Mesenteric fat pad (tissue), 1 donor: ENCODE measurements around the gene LRRK1. TPM values are rescaled to one million over a fixed set of nuclear protein-coding genes. Genes with fewer than 3 reads are reported as not detected.
"Not testable (repeated sequence)": the region's sequence is repeated elsewhere in the genome, so short reads cannot be mapped to it uniquely, and the experiment has no call there.

Experiments used
- DNase-seq: peaks from one replicate; pipeline ENCODE4 v3.0.0-alpha.2; 2020; ENCODE audit warnings: low spot score
- total RNA-seq: library from RNA; stranded (reverse); fragmentation: NEBNext Ultra II Directional; extraction: Animal tissue kit (Norgen Biotek cat#: 25700); gene quantifications from one replicate; pipeline ENCODE4 v1.2.1, GENCODE V29; 2021
- donor health status: DM: yes; HTN: yes; CAD: no.

LRRK1 gene
- total RNA-seq, 1 donor from 2014 or later: 23.5 TPM

- DNase-seq: no peak
Measured at GRCh38 chr15:101066501-101067408, 147.6 kb downstream of the LRRK1 start.

GRCh38 chr15:101067660-101068522, 148.7 kb downstream of the LRRK1 start:
- no peak for DNase-seq

GRCh38 chr15:101068523-101068960, 149.4 kb downstream of the LRRK1 start:
- no peak for DNase-seq

GRCh38 chr15:101068961-101069653, 149.9 kb downstream of the LRRK1 start:
- no peak for DNase-seq

- no peak for DNase-seq
Measured at GRCh38 chr15:101069654-101069973, 150.5 kb downstream of the LRRK1 start.

GRCh38 chr15:101070024-101070423, 150.9 kb downstream of the LRRK1 start:
- no peak for DNase-seq

GRCh38 chr15:101070502-101071273, 151.5 kb downstream of the LRRK1 start:
- no peak for DNase-seq

- DNase-seq: no peak
Measured at GRCh38 chr15:101071651-101072050, 152.5 kb downstream of the LRRK1 start.

- DNase-seq: not testable (repeated sequence)
Measured at GRCh38 chr15:101072235-101072634, 153.1 kb downstream of the LRRK1 start.

GRCh38 chr15:101077806-101078668, 158.9 kb downstream of the LRRK1 start:
- DNase-seq: not testable (repeated sequence)

- DNase-seq: no peak
Measured at GRCh38 chr15:101078669-101079323, 159.6 kb downstream of the LRRK1 start.

- no peak for DNase-seq
Measured at GRCh38 chr15:101081900-101082299, 162.7 kb downstream of the LRRK1 start.

GRCh38 chr15:101083336-101084045, 164.3 kb downstream of the LRRK1 start:
- DNase-seq: no peak

GRCh38 chr15:101084801-101085200, 165.6 kb downstream of the LRRK1 start:
- no peak for DNase-seq

GRCh38 chr15:101085311-101085700, 166.1 kb downstream of the LRRK1 start:
- DNase-seq: no peak

GRCh38 chr15:101086394-101087171, 167.4 kb downstream of the LRRK1 start:
- no peak for DNase-seq

GRCh38 chr15:101087172-101087769, 168.1 kb downstream of the LRRK1 start:
- DNase-seq: no peak
